NCI-H748 treated with DMSO at 0.1 percent for 48 hours (cell line): ENCODE measurements around the gene FXN.
A peak's percentile ranks its signal among the peaks of the same experiment; 100 is the strongest.
"Not testable (repeated sequence)": the region's sequence is repeated elsewhere in the genome, so short reads cannot be mapped to it uniquely, and the experiment has no call there.

ENCODE experiments used
- DNase-seq: peaks from one replicate; lab custom pipeline; 2025; lab: John Stamatoyannopoulos, UW

FXN gene

GRCh38 chr9:69035438-69036308, at the start of gene FXN:
Gene FXN (plus strand): TSS chr9:69035752. CDS start chr9:69035783, 31 bp downstream.
- peak; percentile 71 for DNase-seq

DNA sequence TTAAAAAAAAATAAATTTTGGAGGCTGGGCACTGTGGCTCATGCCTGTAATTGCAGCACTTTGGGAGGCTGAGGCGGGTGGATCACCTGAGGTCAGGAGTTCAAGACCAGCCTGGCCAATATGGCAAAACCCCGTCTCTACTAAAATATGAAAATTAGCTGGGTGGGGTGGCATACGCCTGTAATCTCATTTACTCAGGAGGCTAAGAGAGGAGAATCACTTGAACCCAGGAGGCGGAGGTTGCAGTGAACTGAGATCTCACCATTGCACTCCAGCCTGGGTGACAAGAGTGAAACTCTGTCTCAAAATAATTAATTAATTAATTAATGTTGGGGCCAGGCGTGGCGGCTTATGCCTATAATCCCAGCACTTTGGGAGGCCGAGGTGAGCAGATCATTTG, 48.6 kb upstream of the FXN start:
- not testable (repeated sequence) for DNase-seq

- no peak for DNase-seq
Observed at GRCh38 chr9:68991457-68991856, 44.1 kb upstream of the FXN start.

- DNase-seq = no peak
Observed at GRCh38 chr9:68995776-68996175, 39.8 kb upstream of the FXN start.

- no peak for DNase-seq
Observed at GRCh38 chr9:68996462-68996861, 39.1 kb upstream of the FXN start.

DNA sequence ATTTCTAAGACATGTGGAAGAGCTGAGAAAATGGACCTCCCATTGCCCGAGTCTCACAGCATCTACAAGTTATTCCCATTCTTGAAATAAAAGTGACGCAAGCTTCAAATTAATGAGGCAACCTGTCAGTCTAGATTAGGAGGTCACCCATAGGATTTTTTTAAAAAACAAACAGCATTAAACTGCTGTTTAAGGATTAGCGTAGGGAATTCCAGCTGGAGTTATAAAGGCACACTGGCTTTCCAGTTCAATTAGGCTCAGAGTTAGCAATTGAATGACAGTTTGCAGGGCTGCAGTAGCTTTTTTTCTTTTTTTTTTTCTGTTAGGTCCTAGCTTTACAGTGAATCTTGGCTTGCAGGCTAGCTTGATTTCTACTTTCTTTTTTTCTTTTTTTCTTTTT, 37.9 kb upstream of the FXN start:
- no peak for DNase-seq

GRCh38 chr9:68998385-68998784, 37.2 kb upstream of the FXN start:
- no peak for DNase-seq

DNA sequence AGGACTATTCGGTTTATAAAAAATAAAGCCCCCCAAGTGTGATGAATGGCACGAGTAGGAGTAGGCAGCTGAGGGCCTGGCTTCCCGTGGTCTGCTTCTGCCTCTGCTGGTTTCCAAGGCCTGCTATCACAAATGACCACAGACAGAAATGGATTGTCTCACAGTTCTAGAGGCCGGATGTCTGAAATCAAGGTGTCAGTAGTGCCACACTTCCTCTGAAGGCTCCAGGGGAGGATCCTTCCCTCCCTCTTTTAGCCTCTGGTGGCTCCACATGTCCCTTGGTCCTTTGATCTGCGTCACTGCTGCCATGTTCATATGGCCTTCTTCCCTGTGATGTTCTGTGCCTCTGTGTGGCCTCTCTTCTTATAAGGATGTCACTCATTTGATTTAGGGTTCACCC, 36.7 kb upstream of the FXN start:
- DNase-seq = no peak

- DNase-seq = peak; percentile 76
Observed at GRCh38 chr9:68999393-69000105, 36.0 kb upstream of the FXN start.

DNA sequence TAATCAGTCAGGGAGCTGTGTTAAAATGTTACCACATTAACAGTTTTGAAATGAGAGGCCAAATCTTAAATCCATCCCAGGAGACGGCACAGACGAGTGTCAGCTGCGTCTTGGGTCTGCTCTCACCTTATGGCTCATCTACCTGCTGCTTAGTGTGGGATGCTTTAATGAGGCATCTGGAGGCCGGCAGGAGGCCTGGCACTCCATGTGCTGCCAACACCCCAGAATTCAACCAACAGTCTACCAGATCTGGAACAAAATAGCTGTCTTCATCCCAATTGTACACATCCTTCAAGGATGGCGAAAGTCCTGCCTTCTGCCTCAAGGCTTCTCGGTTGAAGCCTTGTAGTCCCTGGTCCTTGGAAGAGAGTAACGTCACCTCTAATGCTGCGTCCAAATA, 33.6 kb upstream of the FXN start:
- DNase-seq = no peak

- no peak for DNase-seq
Observed at GRCh38 chr9:69003051-69003450, 32.5 kb upstream of the FXN start.

DNA sequence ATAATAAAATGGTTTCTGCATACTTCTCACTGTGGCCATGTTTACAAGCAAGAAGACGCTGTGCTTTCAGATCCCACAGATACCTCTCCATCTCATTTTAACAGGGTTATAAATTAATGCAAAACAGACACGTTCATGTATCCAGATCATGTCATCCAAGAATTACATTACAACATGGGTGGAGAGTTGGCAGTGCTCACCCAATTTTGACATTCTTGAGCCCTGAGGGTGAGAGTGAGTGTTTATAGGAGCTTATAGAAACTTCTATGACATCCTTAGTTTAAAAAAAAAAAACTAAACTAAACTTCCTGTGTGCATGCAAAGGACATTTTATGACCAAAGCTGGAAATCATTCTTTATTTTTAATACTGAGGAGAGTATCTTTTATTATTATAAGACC, 30.7 kb upstream of the FXN start:
- no peak for DNase-seq

- no peak for DNase-seq
Observed at GRCh38 chr9:69009708-69010107, 25.8 kb upstream of the FXN start.

DNA sequence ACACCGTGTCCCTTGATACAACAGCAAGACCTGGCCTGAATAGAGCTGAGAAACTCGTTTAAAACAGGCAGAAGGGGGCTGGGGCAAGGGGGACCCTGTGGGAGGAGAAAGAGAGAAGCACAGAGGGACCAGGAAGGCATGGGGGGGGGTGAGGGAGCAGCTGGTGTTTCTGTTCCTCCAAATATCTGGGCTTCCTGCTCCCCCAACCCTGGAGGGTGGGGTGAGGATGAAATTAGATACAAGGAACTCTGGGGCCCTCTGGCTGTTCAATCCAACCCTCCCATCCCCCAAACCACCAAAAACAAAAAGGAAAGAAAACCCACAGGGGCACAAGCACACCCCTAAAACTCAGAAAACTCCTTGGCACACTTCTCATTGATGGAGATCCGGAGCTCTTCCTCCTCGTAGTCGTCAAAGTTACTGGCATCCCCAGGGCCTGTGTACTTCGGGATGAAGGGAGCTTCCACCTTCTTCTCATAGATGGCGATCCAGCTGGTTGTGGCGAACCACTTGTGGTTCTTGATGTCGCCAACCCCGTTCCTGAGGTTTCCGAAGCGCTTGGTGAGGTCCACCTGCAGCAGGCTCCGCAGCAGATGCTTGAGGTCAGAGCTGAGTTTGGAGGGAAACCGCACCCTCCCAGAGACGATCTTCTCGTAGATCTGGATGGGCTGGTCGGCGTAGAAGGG, 22.7 kb upstream of the FXN start:
- DNase-seq = no peak

GRCh38 chr9:69013382-69013727, 22.2 kb upstream of the FXN start:
- DNase-seq = no peak

GRCh38 chr9:69014013-69014412, 21.5 kb upstream of the FXN start, which contains the start of gene PRKACG:
Gene PRKACG (minus strand): TSS chr9:69014113. CDS start chr9:69014092, 21 bp downstream.
- DNase-seq = no peak

DNA sequence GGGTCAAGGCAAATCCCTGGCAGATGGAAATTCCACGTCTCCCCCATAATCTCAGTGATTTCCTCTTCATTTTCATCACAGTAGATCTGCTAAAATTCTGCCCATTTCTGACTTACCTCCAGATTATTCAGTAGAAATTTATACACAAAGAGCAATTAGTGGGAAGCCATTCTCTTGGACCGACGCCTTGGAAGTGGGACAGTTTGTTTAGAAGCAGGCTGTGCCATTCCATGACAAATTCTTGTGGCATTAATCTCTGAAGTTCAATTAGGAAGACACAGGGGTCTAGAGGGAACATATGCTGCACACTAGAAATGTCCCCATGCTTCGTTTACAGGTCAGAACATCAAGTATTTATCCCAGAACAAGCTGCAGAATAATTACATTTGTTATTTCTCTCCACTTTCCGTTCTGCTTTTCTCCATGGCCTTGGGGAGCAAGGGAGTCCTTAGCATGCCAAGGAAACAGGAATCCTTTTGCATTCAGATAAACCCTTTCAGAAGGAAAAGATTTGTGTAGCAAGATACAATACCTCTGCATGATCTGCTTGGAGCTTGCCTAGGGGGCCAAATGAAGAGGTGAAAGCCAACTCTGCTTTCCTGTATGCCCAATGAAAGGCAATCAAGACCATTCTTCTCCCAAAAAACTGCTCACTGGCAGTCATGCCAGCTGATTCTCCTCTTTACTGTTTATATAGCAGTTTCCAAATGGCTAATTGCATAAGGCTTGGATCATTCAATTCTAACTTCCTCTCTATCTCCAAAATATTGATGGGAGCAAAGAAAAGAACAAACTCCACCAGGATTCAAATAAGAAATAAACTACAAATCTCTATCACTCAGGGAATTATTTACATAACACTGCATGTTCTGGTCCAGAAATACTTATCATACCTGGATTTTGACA, 19.1 kb upstream of the FXN start:
- DNase-seq = no peak

DNA sequence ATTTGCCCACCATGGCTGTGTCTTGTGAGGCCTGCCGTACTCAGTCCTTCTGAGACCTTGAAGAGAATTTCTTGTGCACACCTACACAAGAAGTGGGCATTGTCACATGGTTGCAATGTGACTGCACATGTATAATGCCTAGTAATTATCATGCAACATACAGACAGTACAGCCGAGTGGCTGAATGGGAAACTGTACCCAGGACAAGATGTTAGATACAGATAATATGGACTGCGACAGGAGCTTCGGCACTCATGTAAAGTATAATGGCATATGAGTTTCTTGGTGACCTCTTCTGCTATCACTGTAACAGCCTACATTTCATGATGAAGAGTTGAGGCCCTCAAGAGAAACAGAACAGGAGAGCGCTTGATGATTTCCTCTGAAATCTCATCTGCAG, 16.8 kb upstream of the FXN start:
- DNase-seq = no peak

- DNase-seq = no peak
Observed at GRCh38 chr9:69019808-69020207, 15.7 kb upstream of the FXN start.

GRCh38 chr9:69020301-69021145, 15.0 kb upstream of the FXN start:
- no peak for DNase-seq

DNA sequence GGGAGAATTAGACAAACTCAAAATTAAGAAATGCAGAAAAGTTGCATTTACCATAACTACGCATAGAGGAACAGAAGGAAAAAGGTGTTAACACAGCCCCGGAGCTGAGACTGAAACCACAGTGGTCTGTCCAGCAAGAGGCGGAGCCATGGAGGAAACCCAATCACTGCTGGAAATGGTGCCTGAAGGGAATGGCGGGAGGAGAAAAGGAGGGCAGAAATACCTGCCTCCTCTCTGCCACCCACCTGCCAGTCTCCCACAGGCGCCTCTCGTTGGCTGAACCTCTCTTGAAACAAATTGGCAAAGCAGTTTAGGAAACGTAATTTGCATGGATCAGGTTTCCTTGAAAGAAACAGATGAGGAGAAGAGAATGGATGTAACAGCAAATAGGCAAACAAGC, 11.9 kb upstream of the FXN start:
- DNase-seq = peak; percentile 78
